K562 (cell line): ENCODE results near the gene ZNF575. TPM values are rescaled to one million over a fixed set of nuclear protein-coding genes. Genes with fewer than 3 reads are reported as not detected.

ENCODE experiments used
- ATAC-seq: fragments of 200-7000 bp; cut with Tn5 transposase; 3 replicates; pipeline ENCODE4 v1.9.1; 2020; ENCODE audit warnings: moderate library complexity
- BruUV-seq: library from RNA; stranded (reverse); fragments of 400-500 nt; replicated peaks from 2 replicates; lab custom pipeline; 2021; lab: Mats Ljungman, UMichigan
- CTCF ChIA-PET: fragments of 300-600 bp; formaldehyde crosslinking; extraction: SDS; loops from one replicate; lab custom pipeline; 2021; ENCODE audit warnings: low intra/inter-chr PET ratio; lab: Yijun Ruan, JAX
- POLR2A ChIA-PET: fragments of 300-600, 350-650 bp; sonication (Branson Sonifier 250); formaldehyde crosslinking; extraction: SDS; loops from one replicate; lab custom pipeline; 2021; ENCODE audit warnings: antibody characterized with exemption, inconsistent platforms; lab: Yijun Ruan, JAX
- DNase-seq, 4 experiments: peaks; one replicate each; pipeline versions ENCODE4 v3.0.0 to v3.0.0-alpha.2; 2011 to 2018; ENCODE audit warnings: low spot score in 3 of 4, mixed read lengths in 3 of 4; ENCODE audit errors: extremely low read depth in 1 of 4
- FAIRE-seq: peaks from 2 replicates; lab custom pipeline; 2011; peaks lifted over from hg19 to GRCh38; lab: Jason Lieb, UNC
- H2AFZ ChIP-seq: 2 replicates; pipeline ENCODE4 v1.6.0; 2011; ENCODE audit warnings: low read depth, low read length, control low read depth, inconsistent platforms
- H3K27ac ChIP-seq: fragments of 200-600 bp; 3 replicates; pipeline ENCODE4 v1.8.0; 2011; ENCODE audit warnings: low read depth, mild to moderate bottlenecking, control low read depth, inconsistent platforms, low read length, moderate library complexity, mixed read lengths; ENCODE audit errors: extremely low read depth
- H3K27me3 ChIP-seq, 2 experiments: fragments of 300-600 bp in 1 of 2; 2 replicates in 1 of 2; 3 replicates in 1 of 2; pipeline versions ENCODE4 v1.6.0 to v1.8.0; 2011; ENCODE audit warnings: inconsistent platforms in 2 of 2, low read length in 2 of 2, mild to moderate bottlenecking in 1 of 2, mixed read lengths in 1 of 2, moderate library complexity in 1 of 2; ENCODE audit not compliant: control insufficient read depth in 2 of 2, insufficient read depth in 2 of 2
- H3K36me3 ChIP-seq: fragments of 300-600 bp; 3 replicates; pipeline ENCODE4 v1.8.0; 2011; ENCODE audit warnings: mild to moderate bottlenecking, low read length, inconsistent platforms; ENCODE audit not compliant: control insufficient read depth, insufficient read depth
- H3K4me1 ChIP-seq, 2 experiments: fragments of 200-600 bp in 1 of 2; replicated peaks in 1 of 2; 2 replicates in 1 of 2; 3 replicates in 1 of 2; pipeline versions ENCODE4 v1.5.1 to v1.8.0; 2011; ENCODE audit warnings: inconsistent platforms in 2 of 2, low read length in 2 of 2, mild to moderate bottlenecking in 1 of 2, mixed read lengths in 1 of 2, moderate library complexity in 1 of 2; ENCODE audit not compliant: control insufficient read depth in 2 of 2, insufficient read depth in 2 of 2
- H3K4me2 ChIP-seq: 2 replicates; pipeline ENCODE4 v1.6.1; 2011; ENCODE audit warnings: low read length, control low read depth, inconsistent platforms, mixed read lengths; ENCODE audit not compliant: insufficient read depth
- H3K4me3 ChIP-seq: fragments of 200-600 bp; sonication (generic), shearing (Covaris generic); 2 replicates; pipeline ENCODE4 v1.5.1; 2016; ENCODE audit warnings: control low read depth, inconsistent platforms
- H3K79me2 ChIP-seq: fragments of 200-600 bp; 3 replicates; pipeline ENCODE4 v1.8.0; 2011; ENCODE audit warnings: low read length, inconsistent platforms; ENCODE audit not compliant: control insufficient read depth, insufficient read depth
- H3K9ac ChIP-seq, 2 experiments: 2 replicates each; pipeline versions ENCODE4 v1.6.0 to v1.6.1; 2011; ENCODE audit warnings: low read depth in 2 of 2, low read length in 2 of 2, control low read depth in 1 of 2, inconsistent platforms in 1 of 2, mild to moderate bottlenecking in 1 of 2, mixed read lengths in 1 of 2; ENCODE audit not compliant: insufficient read depth in 1 of 2
- H3K9me1 ChIP-seq: one replicate; pipeline ENCODE4 v1.6.0; 2011; ENCODE audit warnings: inconsistent platforms, mild to moderate bottlenecking, low read length, moderate library complexity; ENCODE audit not compliant: control insufficient read depth, insufficient read depth
- H3K9me3 ChIP-seq: replicated peaks from 2 replicates; pipeline ENCODE4 v1.5.1; 2011; ENCODE audit warnings: low read depth, low read length, inconsistent platforms; ENCODE audit not compliant: control insufficient read depth, insufficient read depth
- H4K20me1 ChIP-seq: replicated peaks from 2 replicates; pipeline ENCODE4 v1.6.1; 2011; ENCODE audit warnings: low read length, inconsistent platforms, mixed read lengths; ENCODE audit not compliant: control insufficient read depth, insufficient read depth
- ARHGAP35 ChIP-seq: fragments of 450-650 bp; IDR thresholded peaks from 2 replicates; pipeline ENCODE4 v1.6.1; 2018; ENCODE audit not compliant: partially characterized antibody
- CHCHD3 ChIP-seq: fragments of 250-450 bp; sonication (Bioruptor Pico); IDR thresholded peaks from 2 replicates; pipeline ENCODE4 v2.1.2; 2022; ENCODE audit warnings: mild to moderate bottlenecking
- EWSR1 ChIP-seq: fragments of 450-650 bp; IDR thresholded peaks from 2 replicates; pipeline ENCODE4 v1.6.1; 2018; ENCODE audit warnings: borderline replicate concordance, mild to moderate bottlenecking, low read depth, moderate library complexity; ENCODE audit not compliant: partially characterized antibody
- MAZ ChIP-seq, 2 experiments: fragments of 450-650 bp in 1 of 2; sonication (generic) in 1 of 2; formaldehyde crosslinking; IDR thresholded peaks in 1 of 2; conservative IDR thresholded peaks in 1 of 2; 2 replicates each; pipeline versions ENCODE4 v1.4.0 to v1.5.0; 2020; ENCODE audit warnings: mild to moderate bottlenecking in 1 of 2, missing genetic modification reagents in 1 of 2
- MECOM ChIP-seq: fragments of 250-450 bp; sonication (Bioruptor Pico); IDR thresholded peaks from 2 replicates; pipeline ENCODE4 v1.8.0; 2022; ENCODE audit warnings: inconsistent platforms
- MED1 ChIP-seq: sonication (generic); formaldehyde crosslinking; IDR thresholded peaks from 2 replicates; pipeline ENCODE4 v1.8.1; 2023; ENCODE audit warnings: missing genetic modification reagents, borderline replicate concordance
- MEF2A ChIP-seq: IDR thresholded peaks from 2 replicates; pipeline ENCODE4 v1.6.1; 2011; ENCODE audit warnings: low read depth, mild to moderate bottlenecking, low read length, moderate library complexity; ENCODE audit not compliant: control insufficient read depth
- PHF21A ChIP-seq: fragments of 450-650 bp; IDR thresholded peaks from 2 replicates; pipeline ENCODE4 v1.6.1; 2017; ENCODE audit warnings: low read depth, borderline replicate concordance
- POLR2H ChIP-seq: IDR thresholded peaks from 2 replicates; pipeline ENCODE4 v1.6.1; 2016; ENCODE audit warnings: missing genetic modification characterization, low read depth, mild to moderate bottlenecking, control low read depth, missing compliant biosample characterization, moderate library complexity
- SAFB2 ChIP-seq: fragments of 200-400 bp; formaldehyde crosslinking; IDR thresholded peaks from 2 replicates; pipeline ENCODE4 v1.6.1; 2018; ENCODE audit warnings: borderline replicate concordance, low read length, low read depth, moderate library complexity; ENCODE audit not compliant: severe bottlenecking
- SAP30 ChIP-seq: fragments of 200-600 bp; sonication (generic); IDR thresholded peaks from 2 replicates; pipeline ENCODE4 v1.6.1; 2012; ENCODE audit warnings: borderline replicate concordance, low read depth, mild to moderate bottlenecking, moderate library complexity, low read length, control low read depth, inconsistent platforms; ENCODE audit not compliant: insufficient read depth, poor library complexity, severe bottlenecking
- SIN3A ChIP-seq, 2 experiments: fragments of 150-350 bp in 1 of 2; IDR thresholded peaks; 2 replicates each; pipeline ENCODE4 v1.6.1; 2011 to 2016; ENCODE audit warnings: borderline replicate concordance in 2 of 2, low read depth in 2 of 2, low read length in 2 of 2, mild to moderate bottlenecking in 2 of 2, moderate library complexity in 2 of 2; ENCODE audit not compliant: control insufficient read depth in 1 of 2
- TAF7 ChIP-seq: fragments of 450-650 bp; IDR thresholded peaks from 2 replicates; pipeline ENCODE4 v1.6.1; 2016; ENCODE audit warnings: missing genetic modification characterization, missing compliant biosample characterization
- ZNF174 ChIP-seq: fragments of 250-450 bp; sonication (Bioruptor Pico); IDR thresholded peaks from 2 replicates; pipeline ENCODE4 v1.4.0; 2020; ENCODE audit warnings: mild to moderate bottlenecking
- WGBS: fragments of 100-300 bp; shearing (Covaris generic); methylation state at CpG from one replicate; pipeline ENCODE4 v1.1.6; 2016; ENCODE audit warnings: low coverage, mixed read lengths; ENCODE audit not compliant: insufficient coverage; ENCODE audit errors: missing lambda C conversion rate; 5-methylcytosine and 5-hydroxymethylcytosine counted together
- in situ Hi-C: fragments of 300-500 bp; cut with MboI; formaldehyde crosslinking; loops from 4 replicates; pipeline ENCODE4 v1.15.0; 2018; ENCODE audit warnings: inconsistent platforms, mixed read lengths
- intact Hi-C: fragments of 100-400 bp; cut with micrococcal nuclease; formaldehyde crosslinking; loops from 2 replicates; pipeline ENCODE4 v1.14.2; 2022
- polyA plus RNA-seq, 8 experiments: library from polyadenylated mRNA; depleted of rRNA in 4 of 8; stranded (reverse) in 5 of 8; unstranded in 3 of 8; fragments of >200 nt; fragmentation: Nextera tagmentation in 2 of 8; fragmentation: Illumina TruSeq in 1 of 8; extraction: Ambion mirVana in 2 of 8; extraction: Trizol in 1 of 8; gene quantifications; 2 replicates each; pipeline versions ENCODE4 v1.2.1 to v1.2.3, GENCODE V29; 2011 to 2014; ENCODE audit warnings: inconsistent platforms in 1 of 8, missing spikeins in 1 of 8
- total RNA-seq, 7 experiments: library from RNA; depleted of rRNA in 6 of 7; stranded (reverse); fragments of >200 nt in 6 of 7; fragmentation: Illumina TruSeq in 2 of 7; extraction: Trizol in 2 of 7; gene quantifications; 2 replicates each; pipeline versions ENCODE4 v1.2.1 to v1.2.3, GENCODE V29; 2011 to 2021; ENCODE audit warnings: low replicate concordance in 1 of 7
- TF ChIP-seq, protein P1 (sequence below): fragments of 450-650 bp; IDR thresholded peaks from 2 replicates; pipeline ENCODE4 v1.6.1; 2016; ENCODE audit warnings: missing biosample characterization, missing genetic modification characterization
- TF ChIP-seq, protein P2 (sequence below): fragments of 250-450 bp; sonication (Bioruptor Pico); IDR thresholded peaks from 2 replicates; pipeline ENCODE4 v1.5.0; 2021; ENCODE audit warnings: mild to moderate bottlenecking, moderate library complexity

Gene ZNF575
- total and polyA plus RNA-seq, 9 of the 15 experiments (the other 6 are each of a cell fraction or from before 2014, with no cell fraction given): 0.20 to 0.98 (median 0.32) TPM; not detected in 6

DNA sequence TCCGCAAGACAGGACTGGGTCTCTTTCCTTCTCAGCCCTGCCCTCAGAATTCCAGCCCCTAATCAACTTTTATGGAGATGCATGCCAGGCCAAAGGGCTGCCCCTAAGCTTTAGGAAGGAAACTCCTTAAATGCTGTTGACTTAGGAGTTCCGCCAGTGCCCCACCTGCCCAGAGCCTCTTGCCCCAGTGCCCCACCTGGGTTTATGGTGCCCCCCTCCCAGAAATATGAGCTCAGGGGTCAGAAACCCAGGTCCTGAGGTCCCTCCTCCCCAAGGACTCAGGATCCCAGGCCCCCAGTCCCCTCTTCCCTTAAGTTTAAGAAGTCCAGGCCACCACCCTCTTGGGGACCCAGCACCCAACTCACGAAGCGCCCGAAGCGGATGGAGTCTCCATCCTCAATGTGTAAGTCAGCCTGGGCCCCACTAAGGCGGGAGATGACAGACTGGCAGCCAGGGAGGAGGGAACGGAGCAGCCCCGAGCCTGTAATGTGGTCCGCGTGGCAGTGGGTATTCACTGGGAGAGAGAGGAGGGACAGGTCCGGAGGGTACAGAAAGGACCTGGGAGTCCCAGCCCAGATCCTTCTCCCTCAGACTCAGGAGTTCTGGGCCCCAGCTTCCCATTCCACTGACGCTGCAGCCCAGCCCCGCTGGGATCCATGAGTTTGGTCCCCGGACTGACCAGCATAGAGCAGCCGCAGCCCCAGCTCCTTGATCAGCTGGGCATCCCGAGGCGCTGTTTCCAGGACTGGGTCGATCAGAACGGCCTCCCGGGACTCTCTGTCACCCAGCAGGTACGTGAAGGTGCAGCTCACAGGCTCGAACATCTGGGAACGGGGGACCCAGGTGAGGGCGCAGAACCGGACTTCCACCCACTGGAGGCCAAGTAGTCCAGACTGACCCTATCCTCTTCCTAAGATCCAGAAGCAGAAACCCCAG is 6.9 kb upstream of the ZNF575 start:
- H3K4me3 ChIP-seq: peak overlapping the region; percentile 79
- H3K9me3 ChIP-seq: no peaks in the 10 kb centered on the region
- CTCF ChIA-PET: no interaction called here
- no peaks in the 10 kb centered on the region for H3K27me3 ChIP-seq
- no peak overlapping the region for H3K27ac ChIP-seq
- in situ Hi-C loops: no loop called here
- peak overlapping the region; percentile 89 for H3K4me2 ChIP-seq
- TF ChIP-seq CHCHD3: no peak
- TF ChIP-seq, protein P1, sequence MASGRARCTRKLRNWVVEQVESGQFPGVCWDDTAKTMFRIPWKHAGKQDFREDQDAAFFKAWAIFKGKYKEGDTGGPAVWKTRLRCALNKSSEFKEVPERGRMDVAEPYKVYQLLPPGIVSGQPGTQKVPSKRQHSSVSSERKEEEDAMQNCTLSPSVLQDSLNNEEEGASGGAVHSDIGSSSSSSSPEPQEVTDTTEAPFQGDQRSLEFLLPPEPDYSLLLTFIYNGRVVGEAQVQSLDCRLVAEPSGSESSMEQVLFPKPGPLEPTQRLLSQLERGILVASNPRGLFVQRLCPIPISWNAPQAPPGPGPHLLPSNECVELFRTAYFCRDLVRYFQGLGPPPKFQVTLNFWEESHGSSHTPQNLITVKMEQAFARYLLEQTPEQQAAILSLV (tag): no peak
- TF ChIP-seq ZNF174 (CRISPR knock-in tag): no peak
- TF ChIP-seq SAP30: peak; percentile 39
- TF ChIP-seq SAFB2: no peak
- no peak for TF ChIP-seq MEF2A
- TF ChIP-seq, protein P2, sequence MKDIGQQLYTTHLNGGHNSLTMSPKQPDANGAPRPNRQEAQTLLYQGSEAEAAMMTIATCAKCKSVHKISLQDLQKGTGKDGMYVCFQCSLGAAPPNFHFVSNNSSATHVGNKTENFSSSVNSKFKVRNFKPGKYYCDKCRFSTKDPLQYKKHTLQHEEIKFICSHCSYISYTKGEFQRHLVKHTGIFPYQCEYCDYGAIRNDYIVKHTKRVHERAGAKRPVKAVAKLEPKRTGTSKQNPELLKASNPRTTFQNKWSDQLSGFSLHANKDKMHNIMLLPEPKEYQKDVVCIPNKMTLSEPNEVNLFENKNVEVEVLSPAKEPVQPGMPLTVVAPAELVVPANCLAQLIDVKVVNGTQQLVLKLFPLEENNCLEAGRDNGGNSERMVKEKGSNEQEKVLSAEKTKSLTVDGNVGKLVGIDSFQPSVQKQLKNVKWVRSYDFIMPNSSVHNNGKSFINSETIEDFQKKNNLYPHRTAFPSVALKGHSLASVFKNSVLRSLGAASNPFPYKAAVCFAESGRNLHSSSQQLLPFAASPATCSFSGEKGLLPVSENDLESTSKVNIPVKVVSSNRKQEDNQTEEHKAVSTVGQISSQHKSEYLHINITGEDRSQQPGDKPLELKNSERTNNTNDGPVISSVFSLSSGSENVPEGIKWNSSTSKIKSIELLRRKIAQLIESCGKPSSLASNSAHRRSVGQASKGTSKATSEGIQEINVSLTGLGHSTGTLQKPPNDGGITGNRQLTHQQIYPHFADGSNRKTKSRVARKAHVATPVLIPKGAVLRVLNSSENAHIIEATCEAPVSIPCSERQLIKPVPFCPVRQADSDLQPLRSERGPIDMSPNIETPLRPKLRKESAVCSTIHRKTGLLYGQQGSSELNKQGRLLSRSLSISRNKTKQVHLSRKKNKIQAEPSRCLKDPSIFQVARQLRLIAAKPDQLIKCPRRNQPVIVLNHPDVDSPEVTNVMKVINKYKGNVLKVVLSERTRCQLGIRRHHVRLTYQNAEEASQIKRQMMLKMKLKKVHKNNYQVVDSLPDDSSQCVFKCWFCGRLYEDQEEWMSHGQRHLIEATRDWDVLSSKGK (CRISPR knock-in tag): no peak
- no peak for TF ChIP-seq MED1
- TF ChIP-seq ARHGAP35: no peak
- TF ChIP-seq SIN3A (IDR thresholded peaks at IDR 0.05; ENCODE audit: borderline replicate concordance in 2 of 2, control insufficient read depth in 1 of 2, low read depth in 2 of 2, low read length in 2 of 2): 0 out of 4 replicates have a peak, but pooled peaks of 1 of the 2 experiments have one; percentile 6
- no peak for TF ChIP-seq PHF21A
- TF ChIP-seq EWSR1: no peak
- no peak for TF ChIP-seq TAF7
- no peak for TF ChIP-seq MECOM (CRISPR knock-in tag)
- TF ChIP-seq MAZ (CRISPR knock-in tag; conservative IDR thresholded peaks at IDR 0.05 in 1 of 2, IDR thresholded peaks at IDR 0.05 in 1 of 2): no peak
- no peak for TF ChIP-seq POLR2H (tag)
- TF ChIP-seq, all 486 proteins: peak for 2
- WGBS: 44% methylated on average over 20 of the region's 26 CpGs
- Histone ChIP-seq H3K36me3 (no peaks in the 10 kb centered on the region), H3K9me1 (no peaks in the 10 kb centered on the region), H2AFZ (peak overlapping the region; percentile 99), H3K4me1 (peaks cover 5 to 31% of the 10 kb centered on the region in 2 experiments; a peak in 4 of 5 replicates), H3K79me2 (no peaks in the 10 kb centered on the region), H4K20me1 (no peaks in the 10 kb centered on the region), H3K9ac (peak overlapping the region; percentile 65 to 98)
- no TSS peak for BruUV-seq
- peak in 2 of 4 experiments; percentile 18 to 20 for DNase-seq
- no peak for FAIRE-seq
- POLR2A ChIA-PET: interaction anchor here (0.6 to 1.0 kb wide), 2 partner anchors 26 to 35 kb away, joined by 3 read pairs; no protein-coding TSS in a partner anchor
- ATAC-seq: peak; percentile 21
- intact Hi-C loops: no loop called here
